Brain microvascular endothelial cell (primary cell): ENCODE data around the gene ITPA.
A peak's percentile ranks its signal among the peaks of the same experiment; 100 is the strongest.

Experiments
- DNase-seq: peaks from one replicate; pipeline ENCODE4 v3.0.0-alpha.2; 2020
- H3K27ac ChIP-seq: fragments of 250-450 bp; sonication (Bioruptor Pico); 2 replicates; pipeline ENCODE4 v1.5.1; 2020; ENCODE audit warnings: mild to moderate bottlenecking, moderate library complexity
- H3K27me3 ChIP-seq: fragments of 250-450 bp; sonication (Bioruptor Pico); replicated peaks from 2 replicates; pipeline ENCODE4 v1.5.1; 2020; ENCODE audit warnings: mild to moderate bottlenecking
- H3K36me3 ChIP-seq: fragments of 250-450 bp; sonication (Bioruptor Pico); replicated peaks from 2 replicates; pipeline ENCODE4 v1.5.1; 2020; ENCODE audit warnings: mild to moderate bottlenecking
- H3K4me3 ChIP-seq: 2 replicates; pipeline ENCODE4 v1.5.1; 2011; ENCODE audit warnings: low read depth, mild to moderate bottlenecking, control low read depth, low read length, moderate library complexity
- CTCF ChIP-seq: IDR thresholded peaks from 2 replicates; pipeline ENCODE4 v1.5.1; 2011; ENCODE audit warnings: low read depth, mild to moderate bottlenecking, moderate library complexity, low read length, control low read depth, inconsistent platforms; ENCODE audit errors: missing control alignments
- in situ Hi-C: cut with HindIII; loops from 2 replicates; pipeline ENCODE4 v1.10.0; 2017; ENCODE audit warnings: low sequenced_read_pairs, low pct_ligation_motif_present

The ITPA gene

GRCh38 chr20:3248167-3248992 lies 39.1 kb downstream of the ITPA start:
- no peak overlapping the region for H3K27ac ChIP-seq
- DNase-seq, result no peak
- no peak for TF ChIP-seq CTCF
- peaks cover 9% of the 10 kb centered on the region for H3K36me3 ChIP-seq
- H3K4me3 ChIP-seq, result peak overlapping the region; percentile 32
- H3K27me3 ChIP-seq, result no peaks in the 10 kb centered on the region
- in situ Hi-C loops, result no loop called here

GRCh38 chr20:3248993-3249347 lies 39.7 kb downstream of the ITPA start:
- Histone ChIP-seq H3K36me3 (peaks cover 13% of the 10 kb centered on the region), H3K27me3 (no peaks in the 10 kb centered on the region), H3K4me3 (peak overlapping the region; percentile 32), H3K27ac (no peak overlapping the region)
- in situ Hi-C loops, result no loop called here
- no peak for TF ChIP-seq CTCF
- no peak for DNase-seq

- in situ Hi-C loops, result no loop called here
- Histone ChIP-seq H3K27ac (no peak overlapping the region), H3K36me3 (peaks cover 24% of the 10 kb centered on the region), H3K27me3 (no peaks in the 10 kb centered on the region), H3K4me3 (no peak overlapping the region)
- DNase-seq, result no peak
- TF ChIP-seq CTCF, result peak; percentile 62
Measured at GRCh38 chr20:3250091-3250504, 40.8 kb downstream of the ITPA start.

GRCh38 chr20:3251806-3252205 lies 42.5 kb downstream of the ITPA start:
- Histone ChIP-seq H3K27me3 (no peaks in the 10 kb centered on the region), H3K27ac (no peak overlapping the region), H3K36me3 (peaks cover 36% of the 10 kb centered on the region), H3K4me3 (no peak overlapping the region)
- in situ Hi-C loops, result no loop called here
- no peak for DNase-seq
- TF ChIP-seq CTCF, result no peak

- in situ Hi-C loops, result no loop called here
- peaks cover 49% of the 10 kb centered on the region for H3K36me3 ChIP-seq
Measured at GRCh38 chr20:3255728-3256127, 46.4 kb downstream of the ITPA start.

More at GRCh38 chr20:3255728-3256127, 46.4 kb downstream of the ITPA start:
- no peak for TF ChIP-seq CTCF
- no peak for DNase-seq
- H3K4me3 ChIP-seq, result no peak overlapping the region
- H3K27me3 ChIP-seq, result no peaks in the 10 kb centered on the region
- H3K27ac ChIP-seq, result no peak overlapping the region
